Activated T-helper 9 cell treated with anti-CD3 and anti-CD28 coated beads, Interleukin-2, amount 50 U/mL, for 16 hours (primary cell): ENCODE data around the gene GOLGA3.
"Not testable (repeated sequence)": the region's sequence is repeated elsewhere in the genome, so short reads cannot be mapped to it uniquely, and the experiment has no call there.

Experiments
- DNase-seq: peaks from one replicate; pipeline ENCODE4 v3.0.0-alpha.2; 2020; ENCODE audit warnings: low read depth

Gene GOLGA3

GRCh38 chr12:132828706-132829534, at the start of gene GOLGA3:
TSS of gene GOLGA3 (minus strand) at chr12:132828869. CDS start at chr12:132822128, 6,741 bp downstream.
- peak; percentile 94 for DNase-seq

- not testable (repeated sequence) for DNase-seq
Observed at GRCh38 chr12:132874620-132875019, 46.0 kb upstream of the GOLGA3 start.

GRCh38 chr12:132874175-132874574, 45.5 kb upstream of the GOLGA3 start:
- DNase-seq: no peak

GRCh38 chr12:132873724-132874123, 45.1 kb upstream of the GOLGA3 start:
- DNase-seq: no peak

GRCh38 chr12:132872975-132873421, 44.3 kb upstream of the GOLGA3 start:
- no peak for DNase-seq

- DNase-seq: no peak
Observed at GRCh38 chr12:132872073-132872855, 43.6 kb upstream of the GOLGA3 start.

- DNase-seq: no peak
Observed at GRCh38 chr12:132869551-132869950, 40.9 kb upstream of the GOLGA3 start.

GRCh38 chr12:132866251-132866828, 37.7 kb upstream of the GOLGA3 start:
- no peak for DNase-seq

- no peak for DNase-seq
Observed at GRCh38 chr12:132861558-132861957, 32.9 kb upstream of the GOLGA3 start.

GRCh38 chr12:132858718-132859266, 30.1 kb upstream of the GOLGA3 start:
- DNase-seq: no peak

- not testable (repeated sequence) for DNase-seq
Observed at GRCh38 chr12:132857019-132857418, 28.4 kb upstream of the GOLGA3 start.

GRCh38 chr12:132856581-132856980, 27.9 kb upstream of the GOLGA3 start:
- no peak for DNase-seq

- not testable (repeated sequence) for DNase-seq
Observed at GRCh38 chr12:132855211-132855610, 26.5 kb upstream of the GOLGA3 start.

GRCh38 chr12:132853285-132854092, 24.8 kb upstream of the GOLGA3 start:
- no peak for DNase-seq

- DNase-seq: no peak
Observed at GRCh38 chr12:132852496-132852895, 23.8 kb upstream of the GOLGA3 start.

GRCh38 chr12:132851465-132851864, 22.8 kb upstream of the GOLGA3 start:
- no peak for DNase-seq

- DNase-seq: no peak
Observed at GRCh38 chr12:132850291-132850690, 21.6 kb upstream of the GOLGA3 start.

- no peak for DNase-seq
Observed at GRCh38 chr12:132848521-132848920, 19.9 kb upstream of the GOLGA3 start.

- DNase-seq: no peak
Observed at GRCh38 chr12:132847363-132848356, 19.0 kb upstream of the GOLGA3 start.

GRCh38 chr12:132844681-132845080, 16.0 kb upstream of the GOLGA3 start:
- not testable (repeated sequence) for DNase-seq
